Endothelial cell of umbilical vein (primary cell): ENCODE data around the gene TPM4. TPM values are rescaled to one million over a fixed set of nuclear protein-coding genes. Genes with fewer than 3 reads are reported as not detected.

ENCODE experiments used
- BruUV-seq: library from RNA; stranded (reverse); fragments of 400-500 nt; replicated peaks from 2 replicates; lab custom pipeline; 2021; lab: Mats Ljungman, UMichigan
- CTCF ChIA-PET: fragments of 300-600, 350-600 bp; sonication (Branson Sonifier 250); formaldehyde crosslinking; loops from one replicate; lab custom pipeline; 2021; ENCODE audit warnings: antibody characterized with exemption, inconsistent platforms; lab: Charles Lee
- POLR2A ChIA-PET: fragments of 300-600, 350-600 bp; sonication (Branson Sonifier 250); formaldehyde crosslinking; loops from one replicate; lab custom pipeline; 2021; ENCODE audit warnings: antibody characterized with exemption, inconsistent platforms; lab: Charles Lee
- DNase-seq: peaks from one replicate; pipeline ENCODE4 v3.0.0-alpha.2; 2011; ENCODE audit warnings: low read depth, low spot score
- FAIRE-seq: peaks from 2 replicates; lab custom pipeline; 2011; peaks lifted over from hg19 to GRCh38; lab: Jason Lieb, UNC
- H2AFZ ChIP-seq: 2 replicates; pipeline ENCODE4 v1.6.0; 2012; ENCODE audit warnings: low read depth, low read length, control low read depth, inconsistent platforms
- H3K27ac ChIP-seq: 2 replicates; pipeline ENCODE4 v1.5.1; 2011; ENCODE audit warnings: low read depth, mild to moderate bottlenecking, control low read depth, low read length, moderate library complexity; ENCODE audit not compliant: insufficient read depth
- H3K27me3 ChIP-seq, 2 experiments: 2 replicates each; pipeline versions ENCODE4 v1.6.0 to v1.6.1; 2011; ENCODE audit warnings: low read length in 2 of 2, mixed read lengths in 1 of 2; ENCODE audit not compliant: control insufficient read depth in 2 of 2, insufficient read depth in 2 of 2
- H3K36me3 ChIP-seq, 2 experiments: 2 replicates in 1 of 2; 3 replicates in 1 of 2; pipeline ENCODE4 v1.5.1; 2011; ENCODE audit warnings: low read length in 2 of 2, mild to moderate bottlenecking in 1 of 2, moderate library complexity in 1 of 2; ENCODE audit not compliant: control insufficient read depth in 2 of 2, insufficient read depth in 2 of 2; ENCODE audit errors: extremely low read depth in 1 of 2
- H3K4me1 ChIP-seq: 3 replicates; pipeline ENCODE4 v1.5.1; 2011; ENCODE audit warnings: mild to moderate bottlenecking, low read length; ENCODE audit not compliant: control insufficient read depth, insufficient read depth; ENCODE audit errors: extremely low read depth
- H3K4me2 ChIP-seq: 2 replicates; pipeline ENCODE4 v1.6.1; 2011; ENCODE audit warnings: low read length, control low read depth, mixed read lengths; ENCODE audit not compliant: insufficient read depth
- H3K4me3 ChIP-seq, 3 experiments: fragments of 200-600 bp in 1 of 3; sonication (generic), shearing (Covaris generic) in 1 of 3; replicated peaks in 1 of 3; 2 replicates each; pipeline ENCODE4 v1.5.1; 2011 to 2016; ENCODE audit warnings: control low read depth in 3 of 3, low read length in 3 of 3, mild to moderate bottlenecking in 2 of 3, inconsistent platforms in 1 of 3, low read depth in 1 of 3, moderate library complexity in 1 of 3; ENCODE audit not compliant: insufficient read depth in 1 of 3
- H3K79me2 ChIP-seq: 2 replicates; pipeline ENCODE4 v1.6.0; 2012; ENCODE audit warnings: low read length, inconsistent platforms; ENCODE audit not compliant: control insufficient read depth, insufficient read depth
- H3K9ac ChIP-seq: replicated peaks from 2 replicates; pipeline ENCODE3; 2011; ENCODE audit warnings: low read length, control low read depth; ENCODE audit not compliant: insufficient read depth; ENCODE audit errors: extremely low read depth
- H3K9me1 ChIP-seq: replicated peaks from 3 replicates; pipeline ENCODE4 v1.6.0; 2011; ENCODE audit warnings: mild to moderate bottlenecking, low read length; ENCODE audit not compliant: control insufficient read depth, insufficient read depth; ENCODE audit errors: extremely low read depth
- H3K9me3 ChIP-seq: replicated peaks from 2 replicates; pipeline ENCODE4 v1.5.1; 2012; ENCODE audit warnings: low read length, inconsistent platforms; ENCODE audit not compliant: control insufficient read depth, insufficient read depth
- H4K20me1 ChIP-seq: replicated peaks from 2 replicates; pipeline ENCODE3; 2011; ENCODE audit warnings: mild to moderate bottlenecking, low read length; ENCODE audit not compliant: control insufficient read depth, insufficient read depth; ENCODE audit errors: extremely low read depth
- CTCF ChIP-seq, 2 donors: IDR thresholded peaks; 1 replicate in 1 of 2; 2 replicates in 1 of 2; pipeline ENCODE4 v1.5.1; 2011; ENCODE audit warnings: low read length in 2 of 2, mild to moderate bottlenecking in 2 of 2, moderate library complexity in 2 of 2, control low read depth in 1 of 2, inconsistent platforms in 1 of 2, low read depth in 1 of 2; ENCODE audit not compliant: insufficient read depth in 1 of 2; ENCODE audit errors: extremely low read depth in 1 of 2
- EZH2 ChIP-seq: IDR thresholded peaks from 2 replicates; pipeline ENCODE4 v1.6.1; 2012; ENCODE audit warnings: borderline replicate concordance, low read depth, mild to moderate bottlenecking, moderate library complexity, low read length, inconsistent platforms; ENCODE audit not compliant: severe bottlenecking
- FOS ChIP-seq: IDR thresholded peaks from 2 replicates; pipeline ENCODE4 v1.6.1; 2011; ENCODE audit warnings: mild to moderate bottlenecking, low read length, moderate library complexity, borderline replicate concordance; ENCODE audit not compliant: insufficient read depth
- GATA2 ChIP-seq: IDR thresholded peaks from 2 replicates; pipeline ENCODE4 v1.7.0; 2011; ENCODE audit warnings: low read depth, mild to moderate bottlenecking, moderate library complexity, mixed read lengths, low read length; ENCODE audit not compliant: insufficient read length, insufficient read depth
- JUN ChIP-seq: IDR thresholded peaks from 2 replicates; pipeline ENCODE4 v1.6.1; 2011; ENCODE audit warnings: borderline replicate concordance, low read depth; ENCODE audit not compliant: insufficient read length, insufficient read depth
- MAX ChIP-seq: IDR thresholded peaks from 2 replicates; pipeline ENCODE4 v1.6.1; 2011; ENCODE audit not compliant: insufficient read depth, insufficient read length
- MYC ChIP-seq: IDR thresholded peaks from one replicate; pipeline ENCODE4 v1.6.1; 2011; ENCODE audit warnings: mild to moderate bottlenecking, low read depth, low read length
- POLR2A ChIP-seq: IDR thresholded peaks from 2 replicates; pipeline ENCODE4 v1.6.1; 2012; ENCODE audit warnings: low read depth, mild to moderate bottlenecking, control low read depth, low read length
- POLR2AphosphoS5 ChIP-seq: IDR thresholded peaks from 2 replicates; pipeline ENCODE4 v1.6.1; 2012; ENCODE audit warnings: low read depth, mild to moderate bottlenecking, control low read depth, low read length, moderate library complexity; ENCODE audit not compliant: insufficient read depth
- dilution Hi-C: fragments of 300-500 bp; cut with MboI; formaldehyde crosslinking; loops from one replicate; pipeline ENCODE4 v1.15.0; 2019; ENCODE audit warnings: low sequenced_read_pairs; ENCODE audit not compliant: extremely low pct_ligation_motif_present
- intact Hi-C: fragments of 100-400 bp; cut with micrococcal nuclease; formaldehyde crosslinking; loops from one replicate; pipeline ENCODE4 v1.10.0; 2022
- polyA plus RNA-seq, 4 experiments: library from polyadenylated mRNA; depleted of rRNA in 3 of 4; stranded (reverse) in 3 of 4; unstranded in 1 of 4; fragments of >200 nt; gene quantifications; 2 replicates each; pipeline versions ENCODE4 v1.2.1 to v1.2.3, GENCODE V29; 2011 to 2012; ENCODE audit warnings: missing spikeins in 1 of 4
- total RNA-seq: library from RNA; stranded (reverse); gene quantifications from 2 replicates; pipeline ENCODE4 v1.2.3, GENCODE V29; 2021

The TPM4 gene
- total and polyA plus RNA-seq, 2 donors (not counting 3 experiments of a cell fraction or from before 2014, with no cell fraction given): 430 to 924 TPM

- H3K9me1 ChIP-seq: no peaks in the 10 kb centered on the region
- H3K4me1 ChIP-seq: peaks cover 31% of the 10 kb centered on the region
- peak overlapping the region; percentile 100 for H3K27ac ChIP-seq
- intact Hi-C loops (loop anchor here (1.0 to 10.0 kb wide), 4 partner anchors 9 to 246 kb away; partner anchors contain the start of genes KLF2 and RAB8A), dilution Hi-C loops (no loop called here)
- H3K9ac ChIP-seq: peak overlapping the region; percentile 99
- H2AFZ ChIP-seq: no peak overlapping the region
- FAIRE-seq (peak; percentile 98), DNase-seq (peak; percentile 98)
- TF ChIP-seq FOS: peak; percentile 77
- TF ChIP-seq POLR2A: peak; percentile 92
- peak; percentile 76 for TF ChIP-seq GATA2
- TF ChIP-seq MAX: peak; percentile 36
- peak; percentile 70 for TF ChIP-seq JUN
- no peak for TF ChIP-seq CTCF (IDR thresholded peaks at IDR 0.05; ENCODE audit: extremely low read depth in 1 of 2, insufficient read depth in 1 of 2, low read depth in 1 of 2, low read length in 2 of 2)
- TF ChIP-seq POLR2AphosphoS5: peak; percentile 72
- TF ChIP-seq EZH2: no peak
- TF ChIP-seq MYC: no peak
- no peaks in the 10 kb centered on the region for H3K9me3 ChIP-seq
- peaks cover 7 to 23% of the 10 kb centered on the region in 2 experiments for H3K36me3 ChIP-seq
- H3K27me3 ChIP-seq: no peaks in the 10 kb centered on the region
- H3K4me2 ChIP-seq: peak overlapping the region; percentile 95
- BruUV-seq: TSS peak; percentile 48
- POLR2A ChIA-PET: interaction anchor here (0.6 to 4.6 kb wide), 7 partner anchors 8 to 260 kb away, joined by 5 to 24 read pairs (median 7); no protein-coding TSS in a partner anchor
- peak overlapping the region; percentile 66 to 96 (median 95) for H3K4me3 ChIP-seq
- no peaks in the 10 kb centered on the region for H4K20me1 ChIP-seq
- H3K79me2 ChIP-seq: peaks cover 75% of the 10 kb centered on the region
- CTCF ChIA-PET: interaction anchor here (1.5 to 5.2 kb wide), 4 partner anchors 13 to 37 kb away, joined by 3 to 40 read pairs (median 10); no protein-coding TSS in a partner anchor
These were observed 2.7 kb downstream of the TPM4 start for GRCh38 chr19:16078759-16079707.
